ENCODE measurements around the gene RNF141.

DNA sequence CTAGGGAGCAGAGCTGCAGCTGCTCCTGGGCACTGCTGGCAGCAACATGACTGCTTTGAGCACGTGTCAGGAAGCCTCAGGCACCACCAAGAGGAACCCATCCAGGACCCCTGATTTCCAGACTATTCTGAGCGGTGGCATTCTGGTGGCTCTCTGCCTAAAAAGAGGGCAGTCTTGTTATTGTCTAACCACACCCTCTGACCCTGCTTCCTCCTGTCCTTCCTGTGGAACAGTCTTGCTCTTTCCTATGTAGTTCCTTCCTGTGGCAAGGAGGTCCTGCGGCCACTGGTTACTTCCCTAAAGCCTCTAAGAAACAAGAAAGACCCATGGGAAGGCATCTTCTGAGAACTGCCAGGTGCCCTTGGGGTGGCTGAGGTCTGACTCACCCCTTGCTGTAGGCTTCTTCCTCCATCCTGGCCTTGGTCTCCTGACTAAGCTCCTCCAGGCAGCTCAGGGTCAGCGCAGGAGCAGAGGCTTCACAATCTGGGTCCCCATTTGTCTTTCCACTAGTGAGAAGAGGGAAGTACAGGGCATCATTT, 40.6 kb upstream of the RNF141 start:
- TF ChIP-seq, protein P1, sequence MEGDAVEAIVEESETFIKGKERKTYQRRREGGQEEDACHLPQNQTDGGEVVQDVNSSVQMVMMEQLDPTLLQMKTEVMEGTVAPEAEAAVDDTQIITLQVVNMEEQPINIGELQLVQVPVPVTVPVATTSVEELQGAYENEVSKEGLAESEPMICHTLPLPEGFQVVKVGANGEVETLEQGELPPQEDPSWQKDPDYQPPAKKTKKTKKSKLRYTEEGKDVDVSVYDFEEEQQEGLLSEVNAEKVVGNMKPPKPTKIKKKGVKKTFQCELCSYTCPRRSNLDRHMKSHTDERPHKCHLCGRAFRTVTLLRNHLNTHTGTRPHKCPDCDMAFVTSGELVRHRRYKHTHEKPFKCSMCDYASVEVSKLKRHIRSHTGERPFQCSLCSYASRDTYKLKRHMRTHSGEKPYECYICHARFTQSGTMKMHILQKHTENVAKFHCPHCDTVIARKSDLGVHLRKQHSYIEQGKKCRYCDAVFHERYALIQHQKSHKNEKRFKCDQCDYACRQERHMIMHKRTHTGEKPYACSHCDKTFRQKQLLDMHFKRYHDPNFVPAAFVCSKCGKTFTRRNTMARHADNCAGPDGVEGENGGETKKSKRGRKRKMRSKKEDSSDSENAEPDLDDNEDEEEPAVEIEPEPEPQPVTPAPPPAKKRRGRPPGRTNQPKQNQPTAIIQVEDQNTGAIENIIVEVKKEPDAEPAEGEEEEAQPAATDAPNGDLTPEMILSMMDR (IDR thresholded peaks at IDR 0.05 in 2 of 3, conservative IDR thresholded peaks at IDR 0.05 in 1 of 3; ENCODE audit: control insufficient read depth in 2 of 3, extremely low read depth in 1 of 3, insufficient read depth in 1 of 3, low read depth in 3 of 3, low read length in 3 of 3), result no peak
- TF ChIP-seq, protein P2, sequence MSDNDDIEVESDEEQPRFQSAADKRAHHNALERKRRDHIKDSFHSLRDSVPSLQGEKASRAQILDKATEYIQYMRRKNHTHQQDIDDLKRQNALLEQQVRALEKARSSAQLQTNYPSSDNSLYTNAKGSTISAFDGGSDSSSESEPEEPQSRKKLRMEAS (IDR thresholded peaks at IDR 0.05; ENCODE audit: low read depth, low read length), result no peak
- no peak for TF ChIP-seq BHLHE40 (IDR thresholded peaks at IDR 0.05; ENCODE audit: borderline replicate concordance in 1 of 2, low read depth in 2 of 2, low read length in 1 of 2)
- no peak for TF ChIP-seq TCF12 (IDR thresholded peaks at IDR 0.05; ENCODE audit: low read depth, low read length)
- TF ChIP-seq TAF1 (IDR thresholded peaks at IDR 0.05; ENCODE audit: borderline replicate concordance, low read depth, low read length), result no peak
- TF ChIP-seq CHD2 (IDR thresholded peaks at IDR 0.05; ENCODE audit: borderline replicate concordance, low read depth, low read length), result no peak
- TF ChIP-seq POLR2A (IDR thresholded peaks at IDR 0.05; ENCODE audit: low read depth, low read length), result no peak
- TF ChIP-seq, protein P3, sequence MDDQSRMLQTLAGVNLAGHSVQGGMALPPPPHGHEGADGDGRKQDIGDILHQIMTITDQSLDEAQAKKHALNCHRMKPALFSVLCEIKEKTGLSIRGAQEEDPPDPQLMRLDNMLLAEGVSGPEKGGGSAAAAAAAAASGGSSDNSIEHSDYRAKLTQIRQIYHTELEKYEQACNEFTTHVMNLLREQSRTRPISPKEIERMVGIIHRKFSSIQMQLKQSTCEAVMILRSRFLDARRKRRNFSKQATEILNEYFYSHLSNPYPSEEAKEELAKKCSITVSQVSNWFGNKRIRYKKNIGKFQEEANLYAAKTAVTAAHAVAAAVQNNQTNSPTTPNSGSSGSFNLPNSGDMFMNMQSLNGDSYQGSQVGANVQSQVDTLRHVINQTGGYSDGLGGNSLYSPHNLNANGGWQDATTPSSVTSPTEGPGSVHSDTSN (IDR thresholded peaks at IDR 0.05; ENCODE audit: insufficient replicate concordance, low read depth, low read length), result no peak
- no peak for TF ChIP-seq RAD21 (IDR thresholded peaks at IDR 0.05; ENCODE audit: insufficient read depth, low read depth, low read length)
- TF ChIP-seq ETV6 (conservative IDR thresholded peaks at IDR 0.05 in 1 of 2, IDR thresholded peaks at IDR 0.05 in 1 of 2; ENCODE audit: borderline replicate concordance in 1 of 2, low read depth in 1 of 2), result no peak

Data from GM12878 (cell line).